Neural cell (in vitro differentiated cells): ENCODE measurements around the gene ST6GALNAC2. TPM values are rescaled to one million over a fixed set of nuclear protein-coding genes. Genes with fewer than 3 reads are reported as not detected.
"Not testable (repeated sequence)": the region's sequence is repeated elsewhere in the genome, so short reads cannot be mapped to it uniquely, and the experiment has no call there.

ENCODE experiments used
- H2AFZ ChIP-seq: fragments of 200-600, 300-800 bp; sonication (generic), shearing (Covaris generic); 2 replicates; pipeline ENCODE4 v1.6.0; 2014; ENCODE audit warnings: low read depth, mild to moderate bottlenecking, antibody characterized with exemption, low read length, moderate library complexity
- H3F3A ChIP-seq: fragments of 200-600 bp; shearing (Covaris generic); 2 replicates; pipeline ENCODE4 v1.6.1; 2016; ENCODE audit warnings: mild to moderate bottlenecking, moderate library complexity, mixed read lengths, antibody characterized with exemption, low read length; ENCODE audit not compliant: insufficient read depth, poor library complexity, severe bottlenecking
- H3K27ac ChIP-seq: fragments of 200-600, 300-800 bp; sonication (generic), shearing (Covaris generic); 2 replicates; pipeline ENCODE4 v1.5.1; 2014; ENCODE audit warnings: mild to moderate bottlenecking, low read length, moderate library complexity
- H3K27me3 ChIP-seq: fragments of 300-800, 200-600 bp; sonication (generic), shearing (Covaris generic); 2 replicates; pipeline ENCODE4 v1.6.0; 2014; ENCODE audit warnings: mild to moderate bottlenecking, low read depth, low read length, moderate library complexity; ENCODE audit not compliant: insufficient read depth
- H3K36me3 ChIP-seq: fragments of 300-800, 200-600 bp; sonication (generic), shearing (Covaris generic); 2 replicates; pipeline ENCODE4 v1.5.1; 2014; ENCODE audit warnings: mild to moderate bottlenecking, antibody characterized with exemption, low read length, moderate library complexity; ENCODE audit not compliant: insufficient read depth
- H3K4me2 ChIP-seq: fragments of 300-800, 200-600 bp; sonication (generic), shearing (Covaris generic); 2 replicates; pipeline ENCODE4 v1.6.0; 2014; ENCODE audit warnings: mild to moderate bottlenecking, low read length
- H3K4me3 ChIP-seq: fragments of 300-800, 200-600 bp; sonication (generic), shearing (Covaris generic); 2 replicates; pipeline ENCODE4 v1.5.1; 2014; ENCODE audit warnings: mild to moderate bottlenecking, low read length, moderate library complexity
- H3K79me2 ChIP-seq: fragments of 200-600 bp; shearing (Covaris generic); replicated peaks from 2 replicates; pipeline ENCODE4 v1.6.0; 2014; ENCODE audit warnings: mild to moderate bottlenecking, low read length, moderate library complexity; ENCODE audit not compliant: insufficient read depth
- H3K9ac ChIP-seq: fragments of 300-800, 200-600 bp; sonication (generic), shearing (Covaris generic); 2 replicates; pipeline ENCODE4 v1.6.1; 2016; ENCODE audit warnings: mild to moderate bottlenecking, low read length, mixed read lengths
- H3K9me2 ChIP-seq: fragments of 200-600 bp; shearing (Covaris generic); 2 replicates; pipeline ENCODE4 v1.6.1; 2016; ENCODE audit warnings: mild to moderate bottlenecking, low read length, mixed read lengths; ENCODE audit not compliant: insufficient read depth
- H3K9me3 ChIP-seq: fragments of 200-600, 300-800 bp; sonication (generic), shearing (Covaris generic); 2 replicates; pipeline ENCODE4 v1.6.1; 2016; ENCODE audit warnings: mild to moderate bottlenecking, mixed run types, low read length, moderate library complexity, mixed read lengths
- H4K20me1 ChIP-seq: fragments of 200-600 bp; shearing (Covaris generic); 2 replicates; pipeline ENCODE4 v1.6.1; 2016; ENCODE audit warnings: mild to moderate bottlenecking, mixed run types; ENCODE audit not compliant: insufficient read depth
- CTCF ChIP-seq: fragments of 450-650 bp; IDR thresholded peaks from 2 replicates; pipeline ENCODE4 v1.5.1; 2014; ENCODE audit warnings: antibody characterized with exemption, mild to moderate bottlenecking, moderate library complexity; ENCODE audit not compliant: poor library complexity, severe bottlenecking
- EP300 ChIP-seq: fragments of 450-650 bp; conservative IDR thresholded peaks from 2 replicates; pipeline ENCODE4 v1.6.1; 2014; ENCODE audit warnings: antibody characterized with exemption, mild to moderate bottlenecking, moderate library complexity; ENCODE audit not compliant: poor library complexity, severe bottlenecking
- EZH2 ChIP-seq: fragments of 200-600, 300-800 bp; shearing (Covaris generic), sonication (generic); IDR thresholded peaks from 2 replicates; pipeline ENCODE4 v1.6.1; 2014; ENCODE audit warnings: antibody characterized with exemption, low read length, borderline replicate concordance, mild to moderate bottlenecking; ENCODE audit not compliant: insufficient read depth, poor library complexity, severe bottlenecking
- MXI1 ChIP-seq: fragments of 450-650 bp; conservative IDR thresholded peaks from 2 replicates; pipeline ENCODE4 v1.6.1; 2014; ENCODE audit warnings: antibody characterized with exemption, mild to moderate bottlenecking; ENCODE audit not compliant: poor library complexity, severe bottlenecking
- POLR2AphosphoS5 ChIP-seq: IDR thresholded peaks from 2 replicates; pipeline ENCODE4 v1.6.1; 2012
- RAD21 ChIP-seq: fragments of 450-650 bp; conservative IDR thresholded peaks from 2 replicates; pipeline ENCODE4 v1.6.1; 2014; ENCODE audit warnings: antibody characterized with exemption, mild to moderate bottlenecking, moderate library complexity
- REST ChIP-seq: IDR thresholded peaks from 2 replicates; pipeline ENCODE4 v1.6.1; 2012; ENCODE audit warnings: borderline replicate concordance
- SMC3 ChIP-seq: fragments of 450-650 bp; conservative IDR thresholded peaks from 2 replicates; pipeline ENCODE4 v1.6.1; 2014; ENCODE audit warnings: antibody characterized with exemption, mild to moderate bottlenecking, moderate library complexity; ENCODE audit not compliant: poor library complexity
- TAF1 ChIP-seq: IDR thresholded peaks from 2 replicates; pipeline ENCODE4 v1.6.1; 2012; ENCODE audit warnings: low read depth
- polyA plus RNA-seq: library from polyadenylated mRNA; depleted of rRNA; stranded (reverse); fragments of >200 nt; gene quantifications from 2 replicates; pipeline ENCODE4 v1.2.3, GENCODE V29; 2014

The ST6GALNAC2 gene
- polyA plus RNA-seq, 1 donor from 2014 or later = not detected

- Histone ChIP-seq H3K27ac (no peak overlapping the region), H3F3A (no peaks in the 10 kb centered on the region)
These were observed 26.1 kb upstream of the ST6GALNAC2 start for GRCh38 chr17:76611758-76612157.

DNA sequence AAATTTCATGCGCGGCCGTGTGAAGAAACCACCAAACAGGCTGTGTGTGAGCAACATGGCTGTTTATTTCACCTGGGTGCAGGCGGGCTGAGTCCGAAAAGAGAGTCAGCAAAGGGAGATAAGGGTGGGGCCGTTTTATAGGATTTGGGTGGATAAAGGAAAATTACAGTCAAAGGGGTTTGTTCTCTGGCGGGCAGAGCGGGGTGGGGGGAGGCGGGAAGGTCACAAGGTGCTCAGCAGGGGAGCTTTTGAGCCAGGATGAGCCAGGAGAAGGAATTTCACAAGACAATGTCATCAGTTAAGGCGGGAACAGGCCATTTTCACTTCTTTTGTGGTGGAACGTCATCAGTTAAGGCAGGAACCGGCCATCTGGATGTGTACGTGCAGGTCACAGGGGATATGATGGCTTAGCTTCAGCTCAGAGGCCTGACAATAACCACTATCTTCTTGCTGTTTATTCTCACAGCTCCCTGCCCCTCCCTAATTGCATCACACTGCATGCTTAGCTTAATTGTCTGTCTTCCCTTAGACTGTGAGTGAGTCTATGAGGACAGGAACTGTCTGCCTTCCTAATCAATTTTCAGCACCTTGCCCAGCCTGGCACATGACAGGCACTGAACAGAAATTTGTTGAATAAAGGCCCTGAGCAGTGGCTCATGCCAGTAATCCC is 25.6 kb upstream of the ST6GALNAC2 start:
- H3K36me3 ChIP-seq, H3K4me2 ChIP-seq, H3K27me3 ChIP-seq, H3K9me3 ChIP-seq, H3K9ac ChIP-seq, H3K27ac ChIP-seq, H2AFZ ChIP-seq, H3K4me3 ChIP-seq, H3K9me2 ChIP-seq, H3F3A ChIP-seq, H4K20me1 ChIP-seq, H3K79me2 ChIP-seq: not testable (repeated sequence)

More at GRCh38 chr17:76611758-76612157, 26.1 kb upstream of the ST6GALNAC2 start:
- TF ChIP-seq CTCF = no peak
- no peak for TF ChIP-seq MXI1
- no peak for TF ChIP-seq REST
- no peak for TF ChIP-seq POLR2AphosphoS5
- TF ChIP-seq SMC3 = no peak
- no peak for TF ChIP-seq EZH2
- no peak for TF ChIP-seq RAD21
- TF ChIP-seq EP300 = no peak
- TF ChIP-seq TAF1 = no peak
- no peaks in the 10 kb centered on the region for H3K9me2 ChIP-seq
- no peak overlapping the region for H2AFZ ChIP-seq
- no peaks in the 10 kb centered on the region for H3K79me2 ChIP-seq
- no peak overlapping the region for H3K9ac ChIP-seq
- no peaks in the 10 kb centered on the region for H3K36me3 ChIP-seq
- H3K9me3 ChIP-seq = no peaks in the 10 kb centered on the region
- H3K4me2 ChIP-seq = no peak overlapping the region
- no peak overlapping the region for H3K4me3 ChIP-seq
- no peaks in the 10 kb centered on the region for H3K27me3 ChIP-seq
- no peaks in the 10 kb centered on the region for H4K20me1 ChIP-seq

GRCh38 chr17:76606685-76607084 is 21.0 kb upstream of the ST6GALNAC2 start:
- H3K36me3 ChIP-seq, H3K4me2 ChIP-seq, H3K9me3 ChIP-seq, H3K27ac ChIP-seq, H3K9me2 ChIP-seq, H4K20me1 ChIP-seq, H3F3A ChIP-seq, H3K27me3 ChIP-seq, H2AFZ ChIP-seq, H3K9ac ChIP-seq, H3K4me3 ChIP-seq, H3K79me2 ChIP-seq: not testable (repeated sequence)
